ENCODE results near the gene CTIF.
A peak's percentile ranks its signal among the peaks of the same experiment; 100 is the strongest.

Gene CTIF

GRCh38 chr18:48902023-48902855, 363.4 kb downstream of the CTIF start:
- peak; percentile 84 for DNase-seq (ENCODE audit: low read depth)

- peak; percentile 93 for DNase-seq (ENCODE audit: low read depth)
These were observed 364.2 kb downstream of the CTIF start for GRCh38 chr18:48902856-48903601.

DNA sequence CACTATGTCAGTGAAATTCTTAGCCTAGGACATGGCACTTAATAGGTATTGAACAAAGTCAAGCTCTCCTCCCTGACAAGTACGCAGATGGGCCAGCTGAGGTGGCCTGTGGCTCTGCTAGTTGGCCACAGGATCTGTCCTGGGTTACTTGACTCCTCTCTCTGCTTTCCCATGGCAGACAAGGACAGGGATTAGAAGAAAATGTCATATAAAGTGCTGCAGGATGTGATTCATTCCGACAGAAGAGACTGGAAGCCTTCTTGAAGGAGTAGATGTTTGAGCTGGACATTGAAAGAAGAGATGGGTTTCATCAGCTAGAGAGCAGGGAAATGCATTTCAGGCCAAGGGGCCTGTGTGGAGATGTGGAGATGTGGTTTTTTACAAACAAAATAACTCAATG, 365.3 kb downstream of the CTIF start:
- DNase-seq (ENCODE audit: low read depth): no peak

- DNase-seq (ENCODE audit: low read depth): no peak
These were observed 366.1 kb downstream of the CTIF start for GRCh38 chr18:48904847-48905394.

- no peak for DNase-seq (ENCODE audit: low read depth)
These were observed 366.7 kb downstream of the CTIF start for GRCh38 chr18:48905513-48905912.

GRCh38 chr18:48908916-48909315, 370.1 kb downstream of the CTIF start:
- DNase-seq (ENCODE audit: low read depth): no peak

GRCh38 chr18:48909721-48910120, 370.9 kb downstream of the CTIF start:
- no peak for DNase-seq (ENCODE audit: low read depth)

GRCh38 chr18:48910972-48911545, 372.2 kb downstream of the CTIF start:
- no peak for DNase-seq (ENCODE audit: low read depth)
